ENCODE data around the gene LAMB3. TPM values are rescaled to one million over a fixed set of nuclear protein-coding genes. Genes with fewer than 3 reads are reported as not detected.
A peak's percentile ranks its signal among the peaks of the same experiment; 100 is the strongest.

LAMB3 gene
- total RNA-seq, 1 experiment from 2014 or later, result 0.85 TPM

GRCh38 chr1:209628618-209629299 lies 23.5 kb downstream of the LAMB3 start (continued):
- no peak for TF ChIP-seq PRDM15 (CRISPR knock-in tag; IDR thresholded peaks at IDR 0.05)

GRCh38 chr1:209627732-209628196 lies 24.5 kb downstream of the LAMB3 start:
- ATAC-seq (peak; percentile 83), DNase-seq (ENCODE audit: low spot score) (peak; percentile 95)
- H3K4me1 Mint-ChIP-seq, result peaks cover 43% of the 10 kb centered on the region
- no peak overlapping the region for H3K27ac Mint-ChIP-seq
- no peaks in the 10 kb centered on the region for H3K36me3 Mint-ChIP-seq
- no peak overlapping the region for H3K4me3 Mint-ChIP-seq
- peaks cover 3% of the 10 kb centered on the region; the same call in 1 of the 2 replicates for H3K27me3 Mint-ChIP-seq (ENCODE audit: low read depth)
- ChIA-PET CTCF (interaction anchor here (0.6 to 5.6 kb wide), 36 partner anchors 8 to 418 kb away, joined by 3 to 76 read pairs (median 5); partner anchors contain the start of genes CAMK1G, G0S2 and LAMB3), POLR2A (interaction anchor here (1.0 kb wide), 1 partner anchor 42 kb away, joined by 3 read pairs; no protein-coding TSS in a partner anchor)
- no peaks in the 10 kb centered on the region for H3K9me3 Mint-ChIP-seq
- no peak for TF ChIP-seq FOXK1 (CRISPR knock-in tag; IDR thresholded peaks at IDR 0.05)
- TF ChIP-seq E2F4 (CRISPR knock-in tag; IDR thresholded peaks at IDR 0.05; ENCODE audit: borderline replicate concordance, low read depth), result no peak
- TF ChIP-seq FOXJ3 (CRISPR knock-in tag; IDR thresholded peaks at IDR 0.05; ENCODE audit: borderline replicate concordance), result no peak
- TF ChIP-seq CREM (CRISPR knock-in tag; IDR thresholded peaks at IDR 0.05), result no peak
- TF ChIP-seq OVOL2 (CRISPR knock-in tag; IDR thresholded peaks at IDR 0.05; ENCODE audit: borderline replicate concordance), result 0 out of 2 replicates have a peak, but pooled peaks have one; percentile 23
- TF ChIP-seq SMAD3 (CRISPR knock-in tag; IDR thresholded peaks at IDR 0.05; ENCODE audit: borderline replicate concordance), result no peak
- no peak for TF ChIP-seq PREB (CRISPR knock-in tag; IDR thresholded peaks at IDR 0.05; ENCODE audit: borderline replicate concordance)
- TF ChIP-seq ZNF232 (CRISPR knock-in tag; IDR thresholded peaks at IDR 0.05), result no peak
- 0 out of 2 replicates have a peak, but pooled peaks have one; percentile 64 for TF ChIP-seq MLX (CRISPR knock-in tag; IDR thresholded peaks at IDR 0.05)
- no peak for TF ChIP-seq TP53 (CRISPR knock-in tag; IDR thresholded peaks at IDR 0.05)
- TF ChIP-seq RELA (CRISPR knock-in tag; IDR thresholded peaks at IDR 0.05; ENCODE audit: borderline replicate concordance), result no peak
- TF ChIP-seq TEAD1 (CRISPR knock-in tag; IDR thresholded peaks at IDR 0.05), result peak; percentile 61; the same call in 1 of the 2 replicates
- TF ChIP-seq E2F1 (CRISPR knock-in tag; IDR thresholded peaks at IDR 0.05), result no peak
- no peak for TF ChIP-seq ZNF416 (CRISPR knock-in tag; IDR thresholded peaks at IDR 0.05)
- peak; percentile 64; the same call in 1 of the 2 replicates for TF ChIP-seq HMGXB4 (CRISPR knock-in tag; IDR thresholded peaks at IDR 0.05)
- no peak for TF ChIP-seq ZNF671 (CRISPR knock-in tag; IDR thresholded peaks at IDR 0.05)
- no peak for TF ChIP-seq ZNF281 (CRISPR knock-in tag; IDR thresholded peaks at IDR 0.05)
- TF ChIP-seq ZNF512 (CRISPR knock-in tag; IDR thresholded peaks at IDR 0.05; ENCODE audit: borderline replicate concordance), result no peak
